GM23338 (cell line): Measurements from ENCODE around the gene CASP5.

Source experiments
- EZH2 ChIP-seq: fragments of 200-600 bp; sonication (generic); IDR thresholded peaks from one replicate; pipeline ENCODE4 v1.8.0; 2017; ENCODE audit warnings: antibody characterized with exemption, mild to moderate bottlenecking, low read depth; ENCODE audit not compliant: unreplicated experiment
- EZH2phosphoT487 ChIP-seq: fragments of 200-600 bp; sonication (generic); IDR thresholded peaks from one replicate; pipeline ENCODE4 v1.8.1; 2018; ENCODE audit warnings: antibody characterized with exemption; ENCODE audit not compliant: unreplicated experiment
- TF ChIP-seq, protein P1 (sequence below), 2 experiments: fragments of 200-600 bp in 1 of 2; sonication (generic) in 1 of 2; conservative IDR thresholded peaks; 2 replicates each; pipeline versions ENCODE4 v1.5.1 to v1.6.1; 2016 to 2017; ENCODE audit warnings: antibody characterized with exemption in 2 of 2, low read depth in 2 of 2, mild to moderate bottlenecking in 2 of 2, moderate library complexity in 1 of 2

DNA sequence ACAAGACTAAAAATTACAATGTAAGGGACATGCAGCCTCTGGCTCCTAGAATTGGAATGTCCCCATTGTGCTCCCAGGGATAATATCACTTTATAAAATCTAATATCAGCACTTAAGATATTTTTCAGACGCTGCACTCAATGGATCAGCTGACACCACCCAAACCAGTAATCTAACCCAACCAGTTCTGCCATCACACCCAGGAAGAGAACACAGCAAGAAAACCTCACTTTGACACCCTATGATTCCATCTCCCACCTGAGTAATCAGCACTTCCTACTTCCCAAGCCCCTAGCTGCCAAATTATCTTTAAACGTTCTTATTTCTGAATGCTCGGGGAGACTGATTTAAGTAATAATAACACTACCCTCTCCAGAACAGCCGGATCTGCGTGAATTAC is 57.2 kb downstream of the CASP5 start:
- TF ChIP-seq, protein P1, sequence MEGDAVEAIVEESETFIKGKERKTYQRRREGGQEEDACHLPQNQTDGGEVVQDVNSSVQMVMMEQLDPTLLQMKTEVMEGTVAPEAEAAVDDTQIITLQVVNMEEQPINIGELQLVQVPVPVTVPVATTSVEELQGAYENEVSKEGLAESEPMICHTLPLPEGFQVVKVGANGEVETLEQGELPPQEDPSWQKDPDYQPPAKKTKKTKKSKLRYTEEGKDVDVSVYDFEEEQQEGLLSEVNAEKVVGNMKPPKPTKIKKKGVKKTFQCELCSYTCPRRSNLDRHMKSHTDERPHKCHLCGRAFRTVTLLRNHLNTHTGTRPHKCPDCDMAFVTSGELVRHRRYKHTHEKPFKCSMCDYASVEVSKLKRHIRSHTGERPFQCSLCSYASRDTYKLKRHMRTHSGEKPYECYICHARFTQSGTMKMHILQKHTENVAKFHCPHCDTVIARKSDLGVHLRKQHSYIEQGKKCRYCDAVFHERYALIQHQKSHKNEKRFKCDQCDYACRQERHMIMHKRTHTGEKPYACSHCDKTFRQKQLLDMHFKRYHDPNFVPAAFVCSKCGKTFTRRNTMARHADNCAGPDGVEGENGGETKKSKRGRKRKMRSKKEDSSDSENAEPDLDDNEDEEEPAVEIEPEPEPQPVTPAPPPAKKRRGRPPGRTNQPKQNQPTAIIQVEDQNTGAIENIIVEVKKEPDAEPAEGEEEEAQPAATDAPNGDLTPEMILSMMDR (conservative IDR thresholded peaks at IDR 0.05; ENCODE audit: low read depth in 2 of 2) = no peak
- TF ChIP-seq EZH2phosphoT487 = no peak
- TF ChIP-seq EZH2 = no peak
